ENCODE data around the gene PARM1.

PARM1 gene

GRCh38 chr4:74946196-74946595, 13.3 kb downstream of the PARM1 start:
- H2AFZ ChIP-seq (ENCODE audit: low read length) = no peak overlapping the region
- peaks cover 83% of the 10 kb centered on the region for H3K79me2 ChIP-seq (ENCODE audit: low read length)
- H3K9ac ChIP-seq (ENCODE audit: low read length) = no peak overlapping the region
- H3F3A ChIP-seq (ENCODE audit: insufficient read depth, low read length) = peaks cover 15% of the 10 kb centered on the region
- H3K27ac ChIP-seq (ENCODE audit: low read length) = no peak overlapping the region
- no peak for DNase-seq
- peaks cover 8% of the 10 kb centered on the region for H3K4me1 ChIP-seq (ENCODE audit: low read length)
- H4K20me1 ChIP-seq (ENCODE audit: insufficient read depth, low read length) = no peaks in the 10 kb centered on the region
- no peak overlapping the region for H3K4me3 ChIP-seq (ENCODE audit: low read length)
- H3K4me2 ChIP-seq (ENCODE audit: low read depth, low read length) = no peak overlapping the region
- 0 out of 2 replicates have a peak, but pooled peaks cover 10% of the 10 kb centered on the region for H3K36me3 ChIP-seq (replicated peaks; ENCODE audit: insufficient read depth, low read length)
- no peak for TF ChIP-seq EZH2 (optimal IDR thresholded peaks at IDR 0.05; ENCODE audit: low read depth, low read length)
- TF ChIP-seq, protein P1, sequence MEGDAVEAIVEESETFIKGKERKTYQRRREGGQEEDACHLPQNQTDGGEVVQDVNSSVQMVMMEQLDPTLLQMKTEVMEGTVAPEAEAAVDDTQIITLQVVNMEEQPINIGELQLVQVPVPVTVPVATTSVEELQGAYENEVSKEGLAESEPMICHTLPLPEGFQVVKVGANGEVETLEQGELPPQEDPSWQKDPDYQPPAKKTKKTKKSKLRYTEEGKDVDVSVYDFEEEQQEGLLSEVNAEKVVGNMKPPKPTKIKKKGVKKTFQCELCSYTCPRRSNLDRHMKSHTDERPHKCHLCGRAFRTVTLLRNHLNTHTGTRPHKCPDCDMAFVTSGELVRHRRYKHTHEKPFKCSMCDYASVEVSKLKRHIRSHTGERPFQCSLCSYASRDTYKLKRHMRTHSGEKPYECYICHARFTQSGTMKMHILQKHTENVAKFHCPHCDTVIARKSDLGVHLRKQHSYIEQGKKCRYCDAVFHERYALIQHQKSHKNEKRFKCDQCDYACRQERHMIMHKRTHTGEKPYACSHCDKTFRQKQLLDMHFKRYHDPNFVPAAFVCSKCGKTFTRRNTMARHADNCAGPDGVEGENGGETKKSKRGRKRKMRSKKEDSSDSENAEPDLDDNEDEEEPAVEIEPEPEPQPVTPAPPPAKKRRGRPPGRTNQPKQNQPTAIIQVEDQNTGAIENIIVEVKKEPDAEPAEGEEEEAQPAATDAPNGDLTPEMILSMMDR (IDR thresholded peaks at IDR 0.05; ENCODE audit: low read length) = no peak
- TF ChIP-seq EZH2phosphoT487 (IDR thresholded peaks at IDR 0.05; ENCODE audit: low read length) = no peak
- H3K9me3 ChIP-seq (replicated peaks; ENCODE audit: insufficient read depth, low read length) = no peaks in the 10 kb centered on the region
- no peaks in the 10 kb centered on the region for H3K27me3 ChIP-seq (replicated peaks; ENCODE audit: insufficient read depth, low read length)
- no peaks in the 10 kb centered on the region for H3K9me2 ChIP-seq (replicated peaks; ENCODE audit: insufficient read depth, low read length)

DNA sequence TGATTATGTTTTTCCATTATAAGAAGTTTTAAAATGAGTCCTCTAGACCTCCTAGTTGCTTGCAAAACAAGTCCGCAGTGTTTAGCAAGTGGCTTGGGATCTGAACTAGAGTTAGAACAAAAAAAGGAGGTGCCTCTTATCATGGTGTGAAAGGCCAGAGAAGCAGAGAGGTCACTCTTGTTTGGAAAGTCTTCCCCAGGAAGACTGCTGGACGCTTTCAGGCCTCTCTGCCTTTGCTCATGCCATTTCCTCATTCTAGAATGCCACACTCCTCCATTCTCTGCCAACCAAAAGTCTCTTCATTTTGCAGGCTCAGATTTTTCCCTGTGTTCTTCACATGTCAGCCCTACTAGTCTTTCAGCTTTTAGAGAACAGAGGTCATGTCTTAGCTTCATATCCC, 14.9 kb downstream of the PARM1 start:
- H3K27me3 ChIP-seq (replicated peaks; ENCODE audit: insufficient read depth, low read length) = no peaks in the 10 kb centered on the region
- H3K36me3 ChIP-seq (replicated peaks; ENCODE audit: insufficient read depth, low read length) = 0 out of 2 replicates have a peak, but pooled peaks cover 13% of the 10 kb centered on the region
- H3K79me2 ChIP-seq (ENCODE audit: low read length) = peaks cover 76% of the 10 kb centered on the region
- no peak overlapping the region for H3K4me2 ChIP-seq (ENCODE audit: low read depth, low read length)
- DNase-seq = no peak
- H3F3A ChIP-seq (ENCODE audit: insufficient read depth, low read length) = peaks cover 15% of the 10 kb centered on the region
- no peak overlapping the region for H3K9ac ChIP-seq (ENCODE audit: low read length)
- no peak overlapping the region for H3K4me3 ChIP-seq (ENCODE audit: low read length)
- H4K20me1 ChIP-seq (ENCODE audit: insufficient read depth, low read length) = no peaks in the 10 kb centered on the region
- H2AFZ ChIP-seq (ENCODE audit: low read length) = no peak overlapping the region
- H3K27ac ChIP-seq (ENCODE audit: low read length) = no peak overlapping the region
- H3K4me1 ChIP-seq (ENCODE audit: low read length) = peaks cover 8% of the 10 kb centered on the region
- H3K9me3 ChIP-seq (replicated peaks; ENCODE audit: insufficient read depth, low read length) = no peaks in the 10 kb centered on the region
- TF ChIP-seq, protein P1 (IDR thresholded peaks at IDR 0.05; ENCODE audit: low read length) = no peak
- TF ChIP-seq EZH2 (optimal IDR thresholded peaks at IDR 0.05; ENCODE audit: low read depth, low read length) = no peak
- TF ChIP-seq EZH2phosphoT487 (IDR thresholded peaks at IDR 0.05; ENCODE audit: low read length) = no peak
- H3K9me2 ChIP-seq (replicated peaks; ENCODE audit: insufficient read depth, low read length) = no peaks in the 10 kb centered on the region

GRCh38 chr4:74948236-74948635, 15.3 kb downstream of the PARM1 start:
- 0 out of 2 replicates have a peak, but pooled peaks cover 13% of the 10 kb centered on the region for H3K36me3 ChIP-seq (replicated peaks; ENCODE audit: insufficient read depth, low read length)
- peaks cover 76% of the 10 kb centered on the region for H3K79me2 ChIP-seq (ENCODE audit: low read length)
- TF ChIP-seq EZH2phosphoT487 (IDR thresholded peaks at IDR 0.05; ENCODE audit: low read length) = no peak
- TF ChIP-seq, protein P1 (IDR thresholded peaks at IDR 0.05; ENCODE audit: low read length) = no peak
- TF ChIP-seq EZH2 (optimal IDR thresholded peaks at IDR 0.05; ENCODE audit: low read depth, low read length) = no peak
- peaks cover 8% of the 10 kb centered on the region for H3K4me1 ChIP-seq (ENCODE audit: low read length)
- DNase-seq = no peak
- H3K4me2 ChIP-seq (ENCODE audit: low read depth, low read length) = no peak overlapping the region
- peaks cover 12% of the 10 kb centered on the region for H3F3A ChIP-seq (ENCODE audit: insufficient read depth, low read length)
- no peaks in the 10 kb centered on the region for H3K9me2 ChIP-seq (replicated peaks; ENCODE audit: insufficient read depth, low read length)
- H4K20me1 ChIP-seq (ENCODE audit: insufficient read depth, low read length) = no peaks in the 10 kb centered on the region
- H3K27ac ChIP-seq (ENCODE audit: low read length) = no peak overlapping the region
- H3K27me3 ChIP-seq (replicated peaks; ENCODE audit: insufficient read depth, low read length) = no peaks in the 10 kb centered on the region
- no peak overlapping the region for H3K4me3 ChIP-seq (ENCODE audit: low read length)
- H3K9me3 ChIP-seq (replicated peaks; ENCODE audit: insufficient read depth, low read length) = no peaks in the 10 kb centered on the region
- no peak overlapping the region for H3K9ac ChIP-seq (ENCODE audit: low read length)
- H2AFZ ChIP-seq (ENCODE audit: low read length) = no peak overlapping the region

Measured in MM.1S (cell line).